ENCODE results near the gene RNASEH1. TPM values are rescaled to one million over a fixed set of nuclear protein-coding genes. Genes with fewer than 3 reads are reported as not detected.
"Not testable (repeated sequence)": the region's sequence is repeated elsewhere in the genome, so short reads cannot be mapped to it uniquely, and the experiment has no call there.

The RNASEH1 gene
- total RNA-seq, 1 donor, result 29.2 TPM

DNA sequence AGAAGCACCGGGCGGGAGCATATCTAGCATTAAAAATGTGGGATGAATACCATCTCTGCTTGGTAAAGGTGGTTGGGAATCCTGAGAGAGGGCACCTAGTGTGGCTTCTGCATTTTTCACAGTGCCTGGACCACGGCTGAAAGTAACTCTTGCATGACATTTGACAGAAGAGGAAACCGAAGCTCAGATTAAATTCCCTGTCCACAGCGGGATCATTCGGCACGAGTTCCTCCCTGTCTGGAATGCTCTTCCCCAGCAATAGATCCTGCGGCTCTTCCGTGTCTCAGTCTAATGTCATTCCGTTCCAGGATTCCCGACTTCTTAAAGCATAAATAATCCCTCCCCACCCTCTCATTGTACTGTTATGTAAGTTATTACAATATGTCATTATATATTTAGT, 16.0 kb upstream of the RNASEH1 start:
- DNase-seq (ENCODE audit: low read depth), result no peak
- H3K4me3 ChIP-seq (ENCODE audit: low read depth, low read length), result no peak overlapping the region
- TF ChIP-seq, protein P1, sequence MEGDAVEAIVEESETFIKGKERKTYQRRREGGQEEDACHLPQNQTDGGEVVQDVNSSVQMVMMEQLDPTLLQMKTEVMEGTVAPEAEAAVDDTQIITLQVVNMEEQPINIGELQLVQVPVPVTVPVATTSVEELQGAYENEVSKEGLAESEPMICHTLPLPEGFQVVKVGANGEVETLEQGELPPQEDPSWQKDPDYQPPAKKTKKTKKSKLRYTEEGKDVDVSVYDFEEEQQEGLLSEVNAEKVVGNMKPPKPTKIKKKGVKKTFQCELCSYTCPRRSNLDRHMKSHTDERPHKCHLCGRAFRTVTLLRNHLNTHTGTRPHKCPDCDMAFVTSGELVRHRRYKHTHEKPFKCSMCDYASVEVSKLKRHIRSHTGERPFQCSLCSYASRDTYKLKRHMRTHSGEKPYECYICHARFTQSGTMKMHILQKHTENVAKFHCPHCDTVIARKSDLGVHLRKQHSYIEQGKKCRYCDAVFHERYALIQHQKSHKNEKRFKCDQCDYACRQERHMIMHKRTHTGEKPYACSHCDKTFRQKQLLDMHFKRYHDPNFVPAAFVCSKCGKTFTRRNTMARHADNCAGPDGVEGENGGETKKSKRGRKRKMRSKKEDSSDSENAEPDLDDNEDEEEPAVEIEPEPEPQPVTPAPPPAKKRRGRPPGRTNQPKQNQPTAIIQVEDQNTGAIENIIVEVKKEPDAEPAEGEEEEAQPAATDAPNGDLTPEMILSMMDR (IDR thresholded peaks at IDR 0.05; ENCODE audit: insufficient read depth, low read length), result no peak

DNA sequence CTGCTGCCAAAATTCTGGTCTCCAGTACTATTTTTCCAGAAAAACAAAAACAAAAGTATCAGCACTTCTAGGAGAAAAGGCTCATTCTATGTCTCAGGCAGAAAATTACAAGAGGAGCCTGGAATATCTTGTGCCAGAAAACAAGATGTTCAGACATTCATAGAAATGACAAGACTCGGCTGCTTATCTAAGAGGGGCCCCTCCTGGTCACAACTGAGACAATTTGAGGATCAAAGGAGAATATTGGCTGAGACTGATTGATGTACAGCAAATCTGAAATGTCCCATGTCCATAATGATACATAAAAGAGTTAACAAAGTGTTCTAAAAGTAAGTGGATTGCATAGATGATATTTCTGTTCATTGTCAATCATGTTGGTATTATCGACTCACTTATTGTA, 14.5 kb upstream of the RNASEH1 start:
- H3K4me3 ChIP-seq (ENCODE audit: low read depth, low read length), result no peak overlapping the region
- TF ChIP-seq, protein P1 (IDR thresholded peaks at IDR 0.05; ENCODE audit: insufficient read depth, low read length), result no peak
- no peak for DNase-seq (ENCODE audit: low read depth)

DNA sequence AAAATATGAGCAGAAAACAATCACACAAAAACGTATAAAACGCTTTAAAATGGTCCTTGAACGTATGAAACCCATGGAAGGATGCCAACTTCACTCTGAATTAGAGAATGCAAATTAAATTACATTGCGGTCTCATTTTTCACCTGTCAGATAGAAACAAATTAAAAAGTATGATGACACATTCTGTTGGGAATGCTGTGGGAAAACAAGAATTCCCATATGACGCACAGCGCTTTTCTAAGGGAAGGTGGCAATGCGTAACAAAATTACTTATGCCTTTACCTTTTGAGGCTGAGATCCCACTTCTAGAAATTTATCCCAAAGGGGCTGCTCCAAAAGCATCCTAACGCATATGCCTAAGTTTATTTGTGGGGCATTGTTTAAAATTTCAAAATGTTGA, 13.2 kb upstream of the RNASEH1 start:
- TF ChIP-seq, protein P1 (IDR thresholded peaks at IDR 0.05; ENCODE audit: insufficient read depth, low read length), result no peak
- DNase-seq (ENCODE audit: low read depth), result no peak
- H3K4me3 ChIP-seq (ENCODE audit: low read depth, low read length), result no peak overlapping the region

DNA sequence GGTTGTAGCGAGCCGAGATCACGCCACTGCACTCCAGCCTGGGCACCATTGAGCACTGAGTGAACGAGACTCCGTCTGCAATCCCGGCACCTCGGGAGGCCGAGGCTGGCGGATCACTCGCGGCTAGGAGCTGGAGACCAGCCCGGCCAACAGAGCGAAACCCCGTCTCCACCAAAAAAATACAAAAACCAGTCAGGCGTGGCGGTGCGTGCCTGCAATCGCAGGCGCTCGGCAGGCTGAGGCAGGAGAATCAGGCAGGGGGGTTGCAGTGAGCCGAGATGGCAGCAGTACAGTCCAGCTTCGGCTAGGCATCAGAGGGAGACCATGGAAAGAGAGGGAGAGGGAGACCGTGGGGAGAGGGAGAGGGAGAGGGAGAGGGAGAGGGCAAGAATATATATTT, 11.5 kb upstream of the RNASEH1 start:
- not testable (repeated sequence) for H3K4me3 ChIP-seq (ENCODE audit: low read depth, low read length); DNase-seq (ENCODE audit: low read depth)

DNA sequence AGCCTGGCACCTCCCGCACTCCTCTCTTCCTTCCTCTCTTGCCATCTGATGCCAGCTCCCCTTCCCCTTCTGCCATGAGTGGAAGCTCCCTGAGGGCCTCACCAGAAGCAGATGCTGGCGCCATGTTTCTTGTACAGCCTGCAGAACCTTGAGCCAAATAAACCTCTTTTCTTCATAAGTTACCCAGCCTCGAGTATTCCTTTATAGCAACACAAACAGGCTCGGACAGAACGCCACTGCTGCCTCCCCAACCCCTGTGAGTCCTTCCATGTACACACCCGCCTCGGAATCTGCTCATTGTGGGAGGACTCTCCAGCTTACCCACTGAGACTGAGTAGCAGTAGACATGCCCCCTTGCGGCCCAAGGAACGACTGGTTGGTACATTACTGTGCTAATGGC, 8.7 kb upstream of the RNASEH1 start:
- no peak overlapping the region for H3K4me3 ChIP-seq (ENCODE audit: low read depth, low read length)
- DNase-seq (ENCODE audit: low read depth), result no peak
- TF ChIP-seq, protein P1 (IDR thresholded peaks at IDR 0.05; ENCODE audit: insufficient read depth, low read length), result no peak

DNA sequence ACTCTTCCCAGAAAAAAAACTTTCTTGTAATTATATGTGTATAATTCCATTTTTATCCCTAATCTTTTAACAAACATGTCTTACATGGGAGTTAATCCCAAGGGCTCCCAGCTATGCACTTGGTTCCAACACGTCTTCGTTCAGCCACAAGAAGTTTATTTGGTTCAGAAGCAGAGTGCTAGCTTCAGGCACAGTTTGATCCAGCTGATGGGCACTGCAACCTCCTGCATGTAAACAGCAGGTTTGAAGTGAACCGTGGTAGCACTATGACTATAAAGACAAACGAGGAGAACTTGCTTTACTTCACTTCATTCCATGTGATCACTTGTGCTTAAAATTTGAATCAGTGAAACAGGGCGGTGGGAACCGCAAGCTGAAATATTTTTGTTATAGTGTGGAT, 7.0 kb upstream of the RNASEH1 start:
- DNase-seq (ENCODE audit: low read depth), result no peak
- TF ChIP-seq, protein P1 (IDR thresholded peaks at IDR 0.05; ENCODE audit: insufficient read depth, low read length), result no peak
- H3K4me3 ChIP-seq (ENCODE audit: low read depth, low read length), result no peak overlapping the region

DNA sequence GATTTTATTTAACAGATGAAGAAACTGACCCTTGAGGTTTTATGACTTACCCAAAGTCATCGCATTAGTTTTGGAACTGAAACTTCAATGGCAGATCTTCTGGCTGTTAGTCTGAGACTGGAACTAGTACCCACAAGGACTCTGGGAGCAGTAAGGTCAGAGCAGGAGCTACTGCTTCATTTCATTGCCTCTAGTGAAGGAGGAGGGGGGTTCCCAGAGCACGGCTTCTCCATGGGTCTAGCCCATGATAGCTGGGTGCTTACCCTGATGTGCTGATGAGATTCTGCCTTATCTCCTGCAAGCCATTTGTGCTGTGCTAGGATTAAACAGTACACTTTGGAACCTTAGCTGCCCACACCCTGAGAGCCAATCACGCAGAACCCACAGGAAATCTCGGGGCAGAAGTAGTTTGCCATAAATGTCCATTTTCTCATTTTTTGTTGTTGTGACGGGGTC, 5.4 kb upstream of the RNASEH1 start:
- no peak overlapping the region for H3K4me3 ChIP-seq (ENCODE audit: low read depth, low read length)
- no peak for DNase-seq (ENCODE audit: low read depth)
- TF ChIP-seq, protein P1 (IDR thresholded peaks at IDR 0.05; ENCODE audit: insufficient read depth, low read length), result no peak

All from fibroblast of the aortic adventitia (primary cell).